Endothelial cell of umbilical vein (primary cell): Measurements from ENCODE around the gene ATP1A3. TPM values are rescaled to one million over a fixed set of nuclear protein-coding genes. Genes with fewer than 3 reads are reported as not detected.

Experiments
- BruUV-seq: library from RNA; stranded (reverse); fragments of 400-500 nt; replicated peaks from 2 replicates; lab custom pipeline; 2021; lab: Mats Ljungman, UMichigan
- CTCF ChIA-PET: fragments of 300-600, 350-600 bp; sonication (Branson Sonifier 250); formaldehyde crosslinking; loops from one replicate; lab custom pipeline; 2021; ENCODE audit warnings: antibody characterized with exemption, inconsistent platforms; lab: Charles Lee
- POLR2A ChIA-PET: fragments of 300-600, 350-600 bp; sonication (Branson Sonifier 250); formaldehyde crosslinking; loops from one replicate; lab custom pipeline; 2021; ENCODE audit warnings: antibody characterized with exemption, inconsistent platforms; lab: Charles Lee
- DNase-seq: peaks from one replicate; pipeline ENCODE4 v3.0.0-alpha.2; 2011; ENCODE audit warnings: low read depth, low spot score
- FAIRE-seq: peaks from 2 replicates; lab custom pipeline; 2011; peaks lifted over from hg19 to GRCh38; lab: Jason Lieb, UNC
- H2AFZ ChIP-seq: 2 replicates; pipeline ENCODE4 v1.6.0; 2012; ENCODE audit warnings: low read depth, low read length, control low read depth, inconsistent platforms
- H3K27ac ChIP-seq: 2 replicates; pipeline ENCODE4 v1.5.1; 2011; ENCODE audit warnings: low read depth, mild to moderate bottlenecking, control low read depth, low read length, moderate library complexity; ENCODE audit not compliant: insufficient read depth
- H3K27me3 ChIP-seq, 2 experiments: 2 replicates each; pipeline versions ENCODE4 v1.6.0 to v1.6.1; 2011; ENCODE audit warnings: low read length in 2 of 2, mixed read lengths in 1 of 2; ENCODE audit not compliant: control insufficient read depth in 2 of 2, insufficient read depth in 2 of 2
- H3K36me3 ChIP-seq, 2 experiments: 2 replicates in 1 of 2; 3 replicates in 1 of 2; pipeline ENCODE4 v1.5.1; 2011; ENCODE audit warnings: low read length in 2 of 2, mild to moderate bottlenecking in 1 of 2, moderate library complexity in 1 of 2; ENCODE audit not compliant: control insufficient read depth in 2 of 2, insufficient read depth in 2 of 2; ENCODE audit errors: extremely low read depth in 1 of 2
- H3K4me1 ChIP-seq: 3 replicates; pipeline ENCODE4 v1.5.1; 2011; ENCODE audit warnings: mild to moderate bottlenecking, low read length; ENCODE audit not compliant: control insufficient read depth, insufficient read depth; ENCODE audit errors: extremely low read depth
- H3K4me2 ChIP-seq: 2 replicates; pipeline ENCODE4 v1.6.1; 2011; ENCODE audit warnings: low read length, control low read depth, mixed read lengths; ENCODE audit not compliant: insufficient read depth
- H3K4me3 ChIP-seq, 3 experiments: fragments of 200-600 bp in 1 of 3; sonication (generic), shearing (Covaris generic) in 1 of 3; replicated peaks in 1 of 3; 2 replicates each; pipeline ENCODE4 v1.5.1; 2011 to 2016; ENCODE audit warnings: control low read depth in 3 of 3, low read length in 3 of 3, mild to moderate bottlenecking in 2 of 3, inconsistent platforms in 1 of 3, low read depth in 1 of 3, moderate library complexity in 1 of 3; ENCODE audit not compliant: insufficient read depth in 1 of 3
- H3K79me2 ChIP-seq: 2 replicates; pipeline ENCODE4 v1.6.0; 2012; ENCODE audit warnings: low read length, inconsistent platforms; ENCODE audit not compliant: control insufficient read depth, insufficient read depth
- H3K9ac ChIP-seq: replicated peaks from 2 replicates; pipeline ENCODE3; 2011; ENCODE audit warnings: low read length, control low read depth; ENCODE audit not compliant: insufficient read depth; ENCODE audit errors: extremely low read depth
- H3K9me1 ChIP-seq: replicated peaks from 3 replicates; pipeline ENCODE4 v1.6.0; 2011; ENCODE audit warnings: mild to moderate bottlenecking, low read length; ENCODE audit not compliant: control insufficient read depth, insufficient read depth; ENCODE audit errors: extremely low read depth
- H3K9me3 ChIP-seq: replicated peaks from 2 replicates; pipeline ENCODE4 v1.5.1; 2012; ENCODE audit warnings: low read length, inconsistent platforms; ENCODE audit not compliant: control insufficient read depth, insufficient read depth
- H4K20me1 ChIP-seq: replicated peaks from 2 replicates; pipeline ENCODE3; 2011; ENCODE audit warnings: mild to moderate bottlenecking, low read length; ENCODE audit not compliant: control insufficient read depth, insufficient read depth; ENCODE audit errors: extremely low read depth
- EZH2 ChIP-seq: IDR thresholded peaks from 2 replicates; pipeline ENCODE4 v1.6.1; 2012; ENCODE audit warnings: borderline replicate concordance, low read depth, mild to moderate bottlenecking, moderate library complexity, low read length, inconsistent platforms; ENCODE audit not compliant: severe bottlenecking
- FOS ChIP-seq: IDR thresholded peaks from 2 replicates; pipeline ENCODE4 v1.6.1; 2011; ENCODE audit warnings: mild to moderate bottlenecking, low read length, moderate library complexity, borderline replicate concordance; ENCODE audit not compliant: insufficient read depth
- GATA2 ChIP-seq: IDR thresholded peaks from 2 replicates; pipeline ENCODE4 v1.7.0; 2011; ENCODE audit warnings: low read depth, mild to moderate bottlenecking, moderate library complexity, mixed read lengths, low read length; ENCODE audit not compliant: insufficient read length, insufficient read depth
- JUN ChIP-seq: IDR thresholded peaks from 2 replicates; pipeline ENCODE4 v1.6.1; 2011; ENCODE audit warnings: borderline replicate concordance, low read depth; ENCODE audit not compliant: insufficient read length, insufficient read depth
- MYC ChIP-seq: IDR thresholded peaks from one replicate; pipeline ENCODE4 v1.6.1; 2011; ENCODE audit warnings: mild to moderate bottlenecking, low read depth, low read length
- POLR2A ChIP-seq: IDR thresholded peaks from 2 replicates; pipeline ENCODE4 v1.6.1; 2012; ENCODE audit warnings: low read depth, mild to moderate bottlenecking, control low read depth, low read length
- POLR2AphosphoS5 ChIP-seq: IDR thresholded peaks from 2 replicates; pipeline ENCODE4 v1.6.1; 2012; ENCODE audit warnings: low read depth, mild to moderate bottlenecking, control low read depth, low read length, moderate library complexity; ENCODE audit not compliant: insufficient read depth
- dilution Hi-C: fragments of 300-500 bp; cut with MboI; formaldehyde crosslinking; loops from one replicate; pipeline ENCODE4 v1.15.0; 2019; ENCODE audit warnings: low sequenced_read_pairs; ENCODE audit not compliant: extremely low pct_ligation_motif_present
- intact Hi-C: fragments of 100-400 bp; cut with micrococcal nuclease; formaldehyde crosslinking; loops from one replicate; pipeline ENCODE4 v1.10.0; 2022
- polyA plus RNA-seq, 4 experiments: library from polyadenylated mRNA; depleted of rRNA in 3 of 4; stranded (reverse) in 3 of 4; unstranded in 1 of 4; fragments of >200 nt; gene quantifications; 2 replicates each; pipeline versions ENCODE4 v1.2.1 to v1.2.3, GENCODE V29; 2011 to 2012; ENCODE audit warnings: missing spikeins in 1 of 4
- total RNA-seq: library from RNA; stranded (reverse); gene quantifications from 2 replicates; pipeline ENCODE4 v1.2.3, GENCODE V29; 2021
- TF ChIP-seq, protein P1 (sequence below): IDR thresholded peaks from 2 replicates; pipeline ENCODE4 v1.6.1; 2011; ENCODE audit not compliant: insufficient read depth, insufficient read length
- TF ChIP-seq, protein P2 (sequence below), 2 donors: IDR thresholded peaks; 1 replicate in 1 of 2; 2 replicates in 1 of 2; pipeline ENCODE4 v1.5.1; 2011; ENCODE audit warnings: low read length in 2 of 2, mild to moderate bottlenecking in 2 of 2, moderate library complexity in 2 of 2, control low read depth in 1 of 2, inconsistent platforms in 1 of 2, low read depth in 1 of 2; ENCODE audit not compliant: insufficient read depth in 1 of 2; ENCODE audit errors: extremely low read depth in 1 of 2

ATP1A3 gene
- total and polyA plus RNA-seq, 2 donors (not counting 3 experiments of a cell fraction or from before 2014, with no cell fraction given), result 0.40 TPM; not detected in 1

DNA sequence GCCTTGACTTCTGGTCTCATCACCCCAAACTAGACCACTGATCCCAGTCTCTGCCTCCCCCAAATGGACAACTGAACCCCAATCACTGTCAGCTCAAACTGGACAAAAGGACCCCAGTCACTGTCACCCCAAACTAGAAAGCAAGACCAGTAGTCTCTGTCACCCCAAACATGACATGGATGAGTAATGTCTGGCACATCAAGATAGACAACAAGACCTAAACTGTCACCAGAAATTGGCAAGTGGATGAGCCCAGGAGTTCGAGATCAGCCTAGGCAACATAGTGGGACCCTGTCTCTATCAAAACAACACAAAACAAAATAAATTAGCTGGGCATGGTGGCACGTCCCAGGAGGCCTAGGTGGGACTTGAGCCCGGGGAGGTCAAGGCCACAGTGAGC, 46.9 kb downstream of the ATP1A3 start:
- no peaks in the 10 kb centered on the region for H3K79me2 ChIP-seq
- ChIA-PET CTCF (interaction anchor here (1.7 kb wide), 1 partner anchor 74 kb away, joined by 4 read pairs; no protein-coding TSS in a partner anchor), POLR2A (no interaction called here)
- H3K4me2 ChIP-seq, result no peak overlapping the region
- no peaks in the 10 kb centered on the region for H4K20me1 ChIP-seq
- no peak for FAIRE-seq
- intact Hi-C loops, result no loop called here
- H3K27me3 ChIP-seq, result no peaks in the 10 kb centered on the region
- H3K9me1 ChIP-seq, result no peaks in the 10 kb centered on the region
- BruUV-seq, result no TSS peak
- TF ChIP-seq EZH2, result no peak
- TF ChIP-seq, protein P1, sequence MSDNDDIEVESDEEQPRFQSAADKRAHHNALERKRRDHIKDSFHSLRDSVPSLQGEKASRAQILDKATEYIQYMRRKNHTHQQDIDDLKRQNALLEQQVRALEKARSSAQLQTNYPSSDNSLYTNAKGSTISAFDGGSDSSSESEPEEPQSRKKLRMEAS, result no peak
- TF ChIP-seq JUN, result no peak
- TF ChIP-seq, protein P2, sequence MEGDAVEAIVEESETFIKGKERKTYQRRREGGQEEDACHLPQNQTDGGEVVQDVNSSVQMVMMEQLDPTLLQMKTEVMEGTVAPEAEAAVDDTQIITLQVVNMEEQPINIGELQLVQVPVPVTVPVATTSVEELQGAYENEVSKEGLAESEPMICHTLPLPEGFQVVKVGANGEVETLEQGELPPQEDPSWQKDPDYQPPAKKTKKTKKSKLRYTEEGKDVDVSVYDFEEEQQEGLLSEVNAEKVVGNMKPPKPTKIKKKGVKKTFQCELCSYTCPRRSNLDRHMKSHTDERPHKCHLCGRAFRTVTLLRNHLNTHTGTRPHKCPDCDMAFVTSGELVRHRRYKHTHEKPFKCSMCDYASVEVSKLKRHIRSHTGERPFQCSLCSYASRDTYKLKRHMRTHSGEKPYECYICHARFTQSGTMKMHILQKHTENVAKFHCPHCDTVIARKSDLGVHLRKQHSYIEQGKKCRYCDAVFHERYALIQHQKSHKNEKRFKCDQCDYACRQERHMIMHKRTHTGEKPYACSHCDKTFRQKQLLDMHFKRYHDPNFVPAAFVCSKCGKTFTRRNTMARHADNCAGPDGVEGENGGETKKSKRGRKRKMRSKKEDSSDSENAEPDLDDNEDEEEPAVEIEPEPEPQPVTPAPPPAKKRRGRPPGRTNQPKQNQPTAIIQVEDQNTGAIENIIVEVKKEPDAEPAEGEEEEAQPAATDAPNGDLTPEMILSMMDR (IDR thresholded peaks at IDR 0.05; ENCODE audit: extremely low read depth in 1 of 2, insufficient read depth in 1 of 2, low read depth in 1 of 2, low read length in 2 of 2), result no peak
- TF ChIP-seq GATA2, result no peak
- no peak for TF ChIP-seq FOS
- no peak for TF ChIP-seq MYC
- TF ChIP-seq POLR2A, result no peak
- no peak for TF ChIP-seq POLR2AphosphoS5
- H2AFZ ChIP-seq, result no peak overlapping the region
- H3K4me3 ChIP-seq, result no peak overlapping the region
- no peak overlapping the region for H3K27ac ChIP-seq
- no peaks in the 10 kb centered on the region for H3K9me3 ChIP-seq
- H3K4me1 ChIP-seq, result no peaks in the 10 kb centered on the region
- H3K9ac ChIP-seq, result no peak overlapping the region
- H3K36me3 ChIP-seq, result no peaks in the 10 kb centered on the region
- DNase-seq, result no peak
- dilution Hi-C loops, result no loop called here
